ENCODE results near the gene TIGAR.

Gene TIGAR

GRCh38 chr12:4325966-4326365, 5.0 kb downstream of the TIGAR start:
- Histone ChIP-seq H3K9ac (ENCODE audit: low read length) (no peak overlapping the region), H3K27me3 (ENCODE audit: control insufficient read depth, insufficient read depth, low read length) (no peaks in the 10 kb centered on the region), H3K36me3 (ENCODE audit: control insufficient read depth, insufficient read depth, low read length) (no peaks in the 10 kb centered on the region), H3K4me1 (ENCODE audit: control insufficient read depth, insufficient read depth, low read length) (peaks cover 4% of the 10 kb centered on the region), H3K4me3 (ENCODE audit: low read length) (no peak overlapping the region), H3K9me3 (ENCODE audit: control insufficient read depth, low read length) (no peaks in the 10 kb centered on the region)

GRCh38 chr12:4327293-4327692, 6.3 kb downstream of the TIGAR start:
- no peak overlapping the region for H3K4me3 ChIP-seq (ENCODE audit: low read length)
- H3K27me3 ChIP-seq (ENCODE audit: control insufficient read depth, insufficient read depth, low read length) = no peaks in the 10 kb centered on the region
- peaks cover 4% of the 10 kb centered on the region for H3K4me1 ChIP-seq (ENCODE audit: control insufficient read depth, insufficient read depth, low read length)
- H3K9me3 ChIP-seq (ENCODE audit: control insufficient read depth, low read length) = no peaks in the 10 kb centered on the region
- no peak overlapping the region for H3K9ac ChIP-seq (ENCODE audit: low read length)
- H3K36me3 ChIP-seq (ENCODE audit: control insufficient read depth, insufficient read depth, low read length) = no peaks in the 10 kb centered on the region

DNA sequence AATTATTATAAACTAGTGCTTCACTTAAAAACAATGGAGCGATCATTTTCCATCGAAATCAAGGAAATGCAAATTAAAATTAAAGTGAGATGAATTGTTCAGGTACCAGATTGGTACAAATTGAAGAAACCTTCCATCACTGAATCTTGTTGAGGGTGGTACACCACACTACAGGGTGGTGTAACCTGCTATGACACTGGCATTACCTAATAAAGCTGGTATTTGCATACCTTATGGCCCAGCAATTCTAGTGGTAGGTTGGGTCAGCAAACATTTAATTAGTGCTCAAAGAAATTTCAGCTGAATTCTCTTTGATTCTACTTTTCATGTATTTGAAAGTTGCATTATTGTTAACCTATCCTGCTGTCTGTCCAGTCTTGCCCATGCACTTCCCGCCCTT, 9.2 kb downstream of the TIGAR start:
- no peaks in the 10 kb centered on the region for H3K4me1 ChIP-seq (ENCODE audit: control insufficient read depth, insufficient read depth, low read length)
- no peaks in the 10 kb centered on the region for H3K9me3 ChIP-seq (ENCODE audit: control insufficient read depth, low read length)
- H3K27me3 ChIP-seq (ENCODE audit: control insufficient read depth, insufficient read depth, low read length) = no peaks in the 10 kb centered on the region
- H3K4me3 ChIP-seq (ENCODE audit: low read length) = no peak overlapping the region
- no peaks in the 10 kb centered on the region for H3K36me3 ChIP-seq (ENCODE audit: control insufficient read depth, insufficient read depth, low read length)
- H3K9ac ChIP-seq (ENCODE audit: low read length) = no peak overlapping the region

- Histone ChIP-seq H3K9me3 (ENCODE audit: control insufficient read depth, low read length) (no peaks in the 10 kb centered on the region), H3K4me3 (ENCODE audit: low read length) (no peak overlapping the region), H3K9ac (ENCODE audit: low read length) (no peak overlapping the region), H3K36me3 (ENCODE audit: control insufficient read depth, insufficient read depth, low read length) (no peaks in the 10 kb centered on the region), H3K4me1 (ENCODE audit: control insufficient read depth, insufficient read depth, low read length) (no peaks in the 10 kb centered on the region), H3K27me3 (ENCODE audit: control insufficient read depth, insufficient read depth, low read length) (no peaks in the 10 kb centered on the region)
Measured at GRCh38 chr12:4331221-4331620, 10.2 kb downstream of the TIGAR start.

GRCh38 chr12:4331842-4332241, 10.8 kb downstream of the TIGAR start:
- Histone ChIP-seq H3K9ac (ENCODE audit: low read length) (no peak overlapping the region), H3K4me1 (ENCODE audit: control insufficient read depth, insufficient read depth, low read length) (no peaks in the 10 kb centered on the region), H3K36me3 (ENCODE audit: control insufficient read depth, insufficient read depth, low read length) (no peaks in the 10 kb centered on the region)

GRCh38 chr12:4346931-4347330, 25.9 kb downstream of the TIGAR start:
- H3K27me3 ChIP-seq (ENCODE audit: control insufficient read depth, insufficient read depth, low read length) = no peaks in the 10 kb centered on the region
- no peaks in the 10 kb centered on the region for H3K4me1 ChIP-seq (ENCODE audit: control insufficient read depth, insufficient read depth, low read length)
- H3K4me3 ChIP-seq (ENCODE audit: low read length) = no peak overlapping the region
- no peak overlapping the region for H3K9ac ChIP-seq (ENCODE audit: low read length)
- H3K9me3 ChIP-seq (ENCODE audit: control insufficient read depth, low read length) = no peaks in the 10 kb centered on the region
- H3K36me3 ChIP-seq (ENCODE audit: control insufficient read depth, insufficient read depth, low read length) = no peaks in the 10 kb centered on the region

More at GRCh38 chr12:4331842-4332241, 10.8 kb downstream of the TIGAR start:
- H3K27me3 ChIP-seq (ENCODE audit: control insufficient read depth, insufficient read depth, low read length) = no peaks in the 10 kb centered on the region
- H3K9me3 ChIP-seq (ENCODE audit: control insufficient read depth, low read length) = no peaks in the 10 kb centered on the region
- H3K4me3 ChIP-seq (ENCODE audit: low read length) = no peak overlapping the region

DNA sequence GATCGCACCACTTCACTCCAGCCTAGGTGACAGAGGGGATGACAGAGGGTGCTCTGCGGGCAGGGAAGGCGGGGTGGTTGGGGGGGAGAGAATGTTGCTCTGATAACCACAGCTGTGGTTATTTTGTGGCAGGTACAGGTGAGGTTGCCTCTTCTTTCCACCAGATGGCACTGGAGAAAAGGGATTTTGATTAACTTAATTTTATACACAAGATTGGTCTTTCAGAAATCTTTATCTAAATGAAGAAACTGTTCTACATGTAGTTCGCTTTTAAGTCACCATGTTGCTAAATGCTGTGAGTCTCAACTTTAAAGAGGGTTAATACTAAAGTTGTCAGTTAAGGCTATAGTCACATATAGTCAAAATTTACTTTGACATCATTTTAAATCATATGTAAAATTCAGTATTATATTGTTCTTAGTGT, 32.8 kb downstream of the TIGAR start:
- Histone ChIP-seq H3K9ac (ENCODE audit: low read length) (no peak overlapping the region), H3K9me3 (ENCODE audit: control insufficient read depth, low read length) (no peaks in the 10 kb centered on the region), H3K27me3 (ENCODE audit: control insufficient read depth, insufficient read depth, low read length) (no peaks in the 10 kb centered on the region), H3K4me1 (ENCODE audit: control insufficient read depth, insufficient read depth, low read length) (no peaks in the 10 kb centered on the region), H3K36me3 (ENCODE audit: control insufficient read depth, insufficient read depth, low read length) (no peaks in the 10 kb centered on the region), H3K4me3 (ENCODE audit: low read length) (no peak overlapping the region)

DNA sequence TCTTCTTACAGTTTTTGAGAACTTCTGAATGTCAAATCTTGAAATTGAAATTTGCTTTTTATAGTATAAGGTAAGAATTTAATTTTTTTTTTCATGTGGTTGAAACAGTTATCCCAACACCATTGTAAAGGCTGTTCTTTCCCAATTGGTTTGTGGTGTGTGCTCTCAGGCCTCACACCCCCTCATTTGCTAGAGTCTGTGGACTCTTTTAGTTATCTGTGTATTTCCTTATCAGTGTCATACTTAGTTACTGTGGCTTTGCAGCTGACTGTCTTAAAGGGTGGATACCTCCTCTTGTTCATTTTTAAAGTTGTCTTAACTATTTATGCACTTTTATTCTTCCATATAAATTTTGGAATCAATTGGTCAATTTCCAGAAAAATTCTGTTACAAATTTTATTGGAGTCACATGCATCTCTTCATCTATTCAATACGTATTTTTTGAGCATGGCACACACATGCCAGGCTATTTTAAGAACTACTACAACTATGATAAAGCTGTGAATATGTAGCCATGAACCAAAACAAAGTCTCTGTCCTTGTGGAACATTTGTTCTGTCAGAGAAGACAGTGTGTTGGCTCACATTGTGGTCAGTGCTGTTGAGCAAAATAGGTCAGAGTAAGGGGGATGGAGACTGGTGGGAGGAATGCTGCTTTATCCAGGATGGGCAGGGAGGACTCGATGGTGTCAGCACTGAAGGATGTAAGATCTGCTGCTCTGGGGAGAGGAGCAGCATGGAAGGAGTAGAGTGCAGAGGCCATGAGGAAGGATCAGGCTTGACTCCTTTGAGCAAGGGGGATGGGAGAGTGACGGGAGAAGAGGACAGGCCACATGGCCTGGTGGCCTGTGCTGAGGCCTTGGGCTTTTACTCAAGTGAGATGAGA, 34.4 kb downstream of the TIGAR start:
- Histone ChIP-seq H3K36me3 (ENCODE audit: control insufficient read depth, insufficient read depth, low read length) (no peaks in the 10 kb centered on the region), H3K27me3 (ENCODE audit: control insufficient read depth, insufficient read depth, low read length) (no peaks in the 10 kb centered on the region), H3K9ac (ENCODE audit: low read length) (no peak overlapping the region), H3K9me3 (ENCODE audit: control insufficient read depth, low read length) (no peaks in the 10 kb centered on the region), H3K4me1 (ENCODE audit: control insufficient read depth, insufficient read depth, low read length) (no peaks in the 10 kb centered on the region), H3K4me3 (ENCODE audit: low read length) (no peak overlapping the region)

DNA sequence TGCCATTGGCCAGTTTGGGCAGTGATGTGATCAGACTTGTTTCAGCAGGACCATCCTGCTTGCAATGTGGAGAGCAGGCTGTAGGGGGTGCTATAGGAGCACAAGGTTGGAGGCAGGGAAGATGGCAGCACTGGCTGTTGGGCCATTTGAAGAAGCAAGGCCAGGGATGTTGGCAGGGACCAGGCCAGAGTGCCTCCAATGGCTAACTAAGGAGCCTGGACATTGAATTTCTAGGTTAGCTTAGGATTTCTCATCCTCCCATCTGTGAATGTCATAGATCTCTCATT, 35.0 kb downstream of the TIGAR start:
- no peaks in the 10 kb centered on the region for H3K4me1 ChIP-seq (ENCODE audit: control insufficient read depth, insufficient read depth, low read length)
- H3K4me3 ChIP-seq (ENCODE audit: low read length) = no peak overlapping the region
- no peaks in the 10 kb centered on the region for H3K36me3 ChIP-seq (ENCODE audit: control insufficient read depth, insufficient read depth, low read length)
- no peaks in the 10 kb centered on the region for H3K9me3 ChIP-seq (ENCODE audit: control insufficient read depth, low read length)
- H3K27me3 ChIP-seq (ENCODE audit: control insufficient read depth, insufficient read depth, low read length) = no peaks in the 10 kb centered on the region
- no peak overlapping the region for H3K9ac ChIP-seq (ENCODE audit: low read length)

DNA sequence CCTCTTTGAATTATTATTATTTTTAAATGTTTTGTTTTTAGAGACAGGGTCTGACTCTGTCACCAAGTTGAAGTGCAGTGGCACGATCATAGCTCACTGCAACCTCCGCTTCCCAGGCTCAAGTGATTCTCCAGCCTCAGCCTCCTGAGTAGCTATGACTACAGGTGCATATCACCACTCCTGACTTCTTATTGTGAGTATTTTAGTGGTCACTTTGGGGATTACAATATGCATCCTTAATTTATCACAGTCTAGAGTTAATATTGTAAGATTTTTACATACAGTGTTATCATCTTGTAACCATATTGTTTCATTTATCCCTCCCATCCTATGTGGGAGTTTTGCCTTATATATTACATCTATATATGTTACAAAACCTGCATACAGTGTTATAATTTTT, 45.1 kb downstream of the TIGAR start:
- no peaks in the 10 kb centered on the region for H3K9me3 ChIP-seq (ENCODE audit: control insufficient read depth, low read length)
- no peak overlapping the region for H3K4me3 ChIP-seq (ENCODE audit: low read length)
- H3K9ac ChIP-seq (ENCODE audit: low read length) = no peak overlapping the region
- H3K4me1 ChIP-seq (ENCODE audit: control insufficient read depth, insufficient read depth, low read length) = no peaks in the 10 kb centered on the region
- H3K36me3 ChIP-seq (ENCODE audit: control insufficient read depth, insufficient read depth, low read length) = no peaks in the 10 kb centered on the region
- H3K27me3 ChIP-seq (ENCODE audit: control insufficient read depth, insufficient read depth, low read length) = no peaks in the 10 kb centered on the region

- H3K9ac ChIP-seq (ENCODE audit: low read length) = no peak overlapping the region
- no peaks in the 10 kb centered on the region for H3K9me3 ChIP-seq (ENCODE audit: control insufficient read depth, low read length)
- H3K36me3 ChIP-seq (ENCODE audit: control insufficient read depth, insufficient read depth, low read length) = no peaks in the 10 kb centered on the region
- H3K27me3 ChIP-seq (ENCODE audit: control insufficient read depth, insufficient read depth, low read length) = no peaks in the 10 kb centered on the region
- no peak overlapping the region for H3K4me3 ChIP-seq (ENCODE audit: low read length)
- no peaks in the 10 kb centered on the region for H3K4me1 ChIP-seq (ENCODE audit: control insufficient read depth, insufficient read depth, low read length)
Measured at GRCh38 chr12:4369548-4369947, 48.5 kb downstream of the TIGAR start.

DNA sequence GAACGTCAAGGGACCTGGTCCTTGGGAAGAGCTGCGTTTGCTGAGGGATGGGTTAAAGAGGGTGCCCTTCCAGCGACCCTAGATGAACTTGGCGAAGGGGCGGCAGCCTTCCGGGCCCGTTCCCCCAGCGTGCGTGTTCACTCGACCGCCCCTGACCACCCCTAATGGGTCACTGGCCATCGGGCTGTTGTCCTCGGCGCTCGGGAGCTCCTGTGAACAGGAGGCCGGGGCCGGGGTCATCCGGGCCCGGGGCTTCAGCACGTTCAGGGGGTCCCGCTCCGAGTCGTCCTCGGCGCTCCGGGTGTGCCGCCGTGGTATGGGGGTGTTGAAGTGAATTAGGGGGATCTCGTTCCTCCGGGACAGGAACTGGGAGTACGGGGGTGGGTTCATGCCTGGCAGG, 49.3 kb downstream of the TIGAR start:
- Histone ChIP-seq H3K9ac (ENCODE audit: low read length) (no peak overlapping the region), H3K4me1 (ENCODE audit: control insufficient read depth, insufficient read depth, low read length) (no peaks in the 10 kb centered on the region)

GRCh38 chr12:4372653-4373052, 51.6 kb downstream of the TIGAR start:
- no peak overlapping the region for H3K9ac ChIP-seq (ENCODE audit: low read length)
- no peaks in the 10 kb centered on the region for H3K4me1 ChIP-seq (ENCODE audit: control insufficient read depth, insufficient read depth, low read length)
- no peak overlapping the region for H3K4me3 ChIP-seq (ENCODE audit: low read length)
- H3K9me3 ChIP-seq (ENCODE audit: control insufficient read depth, low read length) = no peaks in the 10 kb centered on the region
- H3K27me3 ChIP-seq (ENCODE audit: control insufficient read depth, insufficient read depth, low read length) = no peaks in the 10 kb centered on the region
- H3K36me3 ChIP-seq (ENCODE audit: control insufficient read depth, insufficient read depth, low read length) = no peaks in the 10 kb centered on the region

More for the DNA sequence above, 49.3 kb downstream of the TIGAR start:
- Histone ChIP-seq H3K27me3 (ENCODE audit: control insufficient read depth, insufficient read depth, low read length) (no peaks in the 10 kb centered on the region), H3K4me3 (ENCODE audit: low read length) (no peak overlapping the region), H3K36me3 (ENCODE audit: control insufficient read depth, insufficient read depth, low read length) (no peaks in the 10 kb centered on the region), H3K9me3 (ENCODE audit: control insufficient read depth, low read length) (no peaks in the 10 kb centered on the region)

All from mucosa of stomach (tissue), 1 donor.